ENCODE results near the gene HHIPL1.

GRCh38 chr14:99600232-99600888 is 44.6 kb upstream of the HHIPL1 start:
- TF ChIP-seq POLR2A (IDR thresholded peaks at IDR 0.05) (no peak), CTCF (IDR thresholded peaks at IDR 0.05) (no peak), POLR2AphosphoS5 (IDR thresholded peaks at IDR 0.05) (no peak)
